Nephron (organoid): Measurements from ENCODE around the gene EPN2.
A peak's percentile ranks its signal among the peaks of the same experiment; 100 is the strongest.

Experiments used
- H3K27ac Mint-ChIP-seq, 3 experiments: 2 replicates each; pipeline ENCODE4 v1.8.0; 2020; ENCODE audit warnings: mixed read lengths in 3 of 3, mild to moderate bottlenecking in 2 of 3, moderate library complexity in 1 of 3
- H3K27me3 Mint-ChIP-seq: 2 replicates; pipeline ENCODE4 v1.8.0; 2021; ENCODE audit warnings: low read depth, mild to moderate bottlenecking, moderate library complexity, mixed read lengths
- H3K36me3 Mint-ChIP-seq: 2 replicates; pipeline ENCODE4 v1.8.0; 2020; ENCODE audit warnings: low read depth, mixed read lengths
- H3K4me1 Mint-ChIP-seq: 2 replicates; pipeline ENCODE4 v1.8.0; 2020; ENCODE audit warnings: mixed read lengths
- H3K4me3 Mint-ChIP-seq, 3 experiments: 2 replicates each; pipeline ENCODE4 v1.8.0; 2020; ENCODE audit warnings: mild to moderate bottlenecking in 3 of 3, mixed read lengths in 3 of 3, moderate library complexity in 2 of 3
- H3K9me3 Mint-ChIP-seq: 2 replicates; pipeline ENCODE4 v1.8.0; 2020; ENCODE audit warnings: mixed read lengths
- CTCF ChIP-seq, 3 experiments: fragments of 200-600 bp; sonication (generic); IDR thresholded peaks; one replicate each; pipeline ENCODE4 v1.5.0; 2021; ENCODE audit warnings: antibody characterized with exemption in 3 of 3; ENCODE audit not compliant: unreplicated experiment in 3 of 3

Gene EPN2

GRCh38 chr17:19359151-19359550 is 122.0 kb downstream of the EPN2 start:
- H3K4me3 Mint-ChIP-seq = peak overlapping the region in 2 of 3 experiments; percentile 2 to 4
- TF ChIP-seq CTCF (IDR thresholded peaks at IDR 0.05; ENCODE audit: unreplicated experiment in 3 of 3) = no peak
- no peaks in the 10 kb centered on the region for H3K9me3 Mint-ChIP-seq
- H3K4me1 Mint-ChIP-seq = peaks cover 46% of the 10 kb centered on the region
- peaks cover 14% of the 10 kb centered on the region for H3K36me3 Mint-ChIP-seq
- no peaks in the 10 kb centered on the region for H3K27me3 Mint-ChIP-seq
- H3K27ac Mint-ChIP-seq = no peak overlapping the region

DNA sequence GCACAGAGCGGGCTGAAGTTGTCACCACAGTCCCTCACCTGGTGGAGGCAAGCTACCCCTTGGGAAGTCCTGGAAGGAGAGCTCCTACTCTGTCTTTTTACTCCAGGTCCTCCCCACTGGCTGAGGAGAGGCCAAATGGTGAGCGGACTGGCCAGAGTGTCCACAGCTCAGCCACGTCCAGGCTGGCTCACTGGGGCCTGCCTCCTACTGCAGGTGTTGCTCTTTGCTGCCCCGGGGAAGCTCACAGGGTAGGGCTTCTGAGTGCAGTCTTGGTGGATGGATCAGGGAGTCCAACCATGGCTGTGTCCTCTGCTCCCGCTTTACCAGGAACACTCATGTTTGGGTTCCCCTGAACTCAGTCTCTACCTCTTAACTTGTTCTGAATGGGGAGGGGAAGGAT is 122.7 kb downstream of the EPN2 start:
- H3K27ac Mint-ChIP-seq = no peak overlapping the region
- H3K36me3 Mint-ChIP-seq = peaks cover 13% of the 10 kb centered on the region
- H3K27me3 Mint-ChIP-seq = no peaks in the 10 kb centered on the region
- TF ChIP-seq CTCF (IDR thresholded peaks at IDR 0.05; ENCODE audit: unreplicated experiment in 3 of 3) = no peak
- peak overlapping the region in 1 of 3 experiments; percentile 45 for H3K4me3 Mint-ChIP-seq
- peaks cover 48% of the 10 kb centered on the region for H3K4me1 Mint-ChIP-seq
- no peaks in the 10 kb centered on the region for H3K9me3 Mint-ChIP-seq

- peak overlapping the region in 1 of 3 experiments; percentile 19 for H3K27ac Mint-ChIP-seq
- no peaks in the 10 kb centered on the region for H3K27me3 Mint-ChIP-seq
- peaks cover 51% of the 10 kb centered on the region for H3K4me1 Mint-ChIP-seq
- H3K36me3 Mint-ChIP-seq = peaks cover 13% of the 10 kb centered on the region
- peak overlapping the region; percentile 53 to 93 (median 87) for H3K4me3 Mint-ChIP-seq
- TF ChIP-seq CTCF (IDR thresholded peaks at IDR 0.05; ENCODE audit: unreplicated experiment in 3 of 3) = no peak
- no peaks in the 10 kb centered on the region for H3K9me3 Mint-ChIP-seq
These were observed 123.6 kb downstream of the EPN2 start for GRCh38 chr17:19360772-19361171.

- H3K27ac Mint-ChIP-seq = peak overlapping the region; percentile 20 to 60 (median 24)
- no peak for TF ChIP-seq CTCF (IDR thresholded peaks at IDR 0.05; ENCODE audit: unreplicated experiment in 3 of 3)
- peak overlapping the region; percentile 87 to 93 (median 91) for H3K4me3 Mint-ChIP-seq
- peaks cover 55% of the 10 kb centered on the region for H3K4me1 Mint-ChIP-seq
- H3K36me3 Mint-ChIP-seq = peaks cover 13% of the 10 kb centered on the region
- no peaks in the 10 kb centered on the region for H3K9me3 Mint-ChIP-seq
- H3K27me3 Mint-ChIP-seq = no peaks in the 10 kb centered on the region
These were observed 124.2 kb downstream of the EPN2 start for GRCh38 chr17:19361326-19361725.

DNA sequence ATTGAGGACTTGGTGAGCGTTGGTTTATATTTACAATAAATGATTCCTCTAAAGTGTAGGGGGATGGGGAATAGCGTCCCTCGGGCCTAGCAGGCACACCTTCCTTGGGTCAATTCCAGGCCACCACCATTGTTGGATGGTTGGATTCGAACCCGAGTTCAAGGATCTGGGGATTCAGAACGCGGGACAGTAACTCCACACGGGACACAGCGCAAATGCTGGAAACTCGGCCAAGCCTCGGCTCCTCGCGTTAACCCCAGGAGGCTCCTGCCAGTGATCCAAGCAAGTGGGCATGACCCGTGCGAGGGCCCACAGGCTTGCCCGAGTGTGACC is 124.7 kb downstream of the EPN2 start:
- Mint-ChIP-seq H3K36me3 (peaks cover 8% of the 10 kb centered on the region), H3K27me3 (no peaks in the 10 kb centered on the region), H3K4me3 (peak overlapping the region; percentile 87 to 93 (median 91)), H3K4me1 (peaks cover 55% of the 10 kb centered on the region), H3K9me3 (no peaks in the 10 kb centered on the region), H3K27ac (peak overlapping the region; percentile 20 to 88 (median 24))
- no peak for TF ChIP-seq CTCF (IDR thresholded peaks at IDR 0.05; ENCODE audit: unreplicated experiment in 3 of 3)

DNA sequence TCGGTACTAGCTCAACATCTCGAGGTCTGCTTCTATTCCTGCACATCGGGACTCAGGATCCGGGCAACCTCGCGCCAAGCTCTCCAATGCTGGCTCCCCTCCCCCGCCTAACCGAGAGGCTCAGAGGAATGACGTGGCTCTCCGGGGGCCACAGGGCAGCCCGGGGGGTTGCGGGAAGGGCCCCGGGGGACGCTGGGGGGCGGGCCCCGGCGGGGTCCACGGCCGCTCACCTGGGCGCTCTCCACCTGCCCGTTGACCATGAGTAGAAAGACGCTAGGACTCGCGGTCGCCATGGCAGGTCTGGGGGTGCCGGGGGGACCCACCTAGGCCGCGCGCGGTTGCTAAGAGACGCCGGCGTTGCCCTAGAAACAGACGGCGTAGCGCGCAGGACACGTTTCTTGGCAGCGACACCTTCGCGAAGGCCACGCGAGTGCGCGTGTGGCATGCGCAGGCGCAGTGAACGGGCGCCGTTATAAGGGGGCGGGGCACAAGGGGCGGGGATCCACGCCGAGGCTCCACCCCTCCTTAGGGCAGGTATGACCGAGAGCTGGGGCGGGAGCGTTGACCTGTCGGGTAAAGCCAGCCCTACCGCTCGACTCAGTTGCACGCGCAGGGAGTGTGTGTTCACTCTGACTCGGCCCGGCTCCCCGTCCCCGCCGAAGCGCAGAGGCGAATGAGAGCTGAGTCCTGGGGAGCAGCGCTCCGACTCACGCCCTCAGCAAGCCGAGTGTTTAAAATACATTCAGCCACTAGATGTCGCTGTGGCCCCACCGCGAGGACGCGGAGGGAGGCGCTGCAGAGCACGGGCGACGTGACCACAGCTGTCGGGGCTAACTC is 125.3 kb downstream of the EPN2 start, which contains the start of gene B9D1:
Gene B9D1 (minus strand): TSS at position 447 of the 837 bp plus-strand sequence. CDS start 154 bp downstream, at position 293.
- H3K27me3 Mint-ChIP-seq = no peaks in the 10 kb centered on the region
- peak within 1 kb of the TSS; percentile 87 to 93 (median 91) for H3K4me3 Mint-ChIP-seq
- peaks cover 55% of the 10 kb centered on the region for H3K4me1 Mint-ChIP-seq
- no peaks in the 10 kb centered on the region for H3K9me3 Mint-ChIP-seq
- H3K27ac Mint-ChIP-seq = peak within 1 kb of the TSS; percentile 88 to 95 (median 92)
- TF ChIP-seq CTCF (IDR thresholded peaks at IDR 0.05; ENCODE audit: unreplicated experiment in 3 of 3) = peak; percentile 97 to 99 (median 98)
- peaks cover 3% of the 10 kb centered on the region for H3K36me3 Mint-ChIP-seq
